GM13976 (cell line): ENCODE results near the gene PIGC.

Source experiments
- DNase-seq: peaks from one replicate; pipeline ENCODE4 v3.0.0; 2012; ENCODE audit warnings: low spot score
- CTCF ChIP-seq: IDR thresholded peaks from 2 replicates; pipeline ENCODE4 v1.5.1; 2012; ENCODE audit warnings: borderline replicate concordance, mild to moderate bottlenecking; ENCODE audit not compliant: insufficient read depth; ENCODE audit errors: extremely low read depth, missing control alignments, control extremely low read depth
- in situ Hi-C: fragments of 300-500 bp; cut with MboI; formaldehyde crosslinking; loops from one replicate; pipeline ENCODE4 v1.12.0; 2022; ENCODE audit warnings: low sequenced_read_pairs, mixed read lengths, inconsistent platforms; ENCODE audit not compliant: unreplicated experiment

The PIGC gene

GRCh38 chr1:172400722-172401105 is 43.2 kb downstream of the PIGC start:
- no peak for DNase-seq
- TF ChIP-seq CTCF: no peak
- in situ Hi-C loops: no loop called here

GRCh38 chr1:172399756-172400721 is 43.8 kb downstream of the PIGC start:
- DNase-seq: no peak
- in situ Hi-C loops: loop anchor here (10.0 kb wide), 2 partner anchors 55 to 305 kb away; no protein-coding TSS in a partner anchor
- no peak for TF ChIP-seq CTCF

- in situ Hi-C loops: loop anchor here (10.0 kb wide), 2 partner anchors 54 to 304 kb away; no protein-coding TSS in a partner anchor
- no peak for TF ChIP-seq CTCF
- no peak for DNase-seq
Observed at GRCh38 chr1:172398970-172399755, 44.7 kb downstream of the PIGC start.

- no peak for TF ChIP-seq CTCF
- in situ Hi-C loops: loop anchor here (10.0 kb wide), 2 partner anchors 53 to 303 kb away; no protein-coding TSS in a partner anchor
- DNase-seq: no peak
Observed at GRCh38 chr1:172398193-172398592, 45.7 kb downstream of the PIGC start.

- in situ Hi-C loops: loop anchor here (10.0 kb wide), 2 partner anchors 53 to 303 kb away; no protein-coding TSS in a partner anchor
- no peak for TF ChIP-seq CTCF
- no peak for DNase-seq
Observed at GRCh38 chr1:172397633-172398032, 46.2 kb downstream of the PIGC start.

GRCh38 chr1:172397221-172397620 is 46.6 kb downstream of the PIGC start:
- in situ Hi-C loops: loop anchor here (10.0 kb wide), 2 partner anchors 52 to 302 kb away; no protein-coding TSS in a partner anchor
- TF ChIP-seq CTCF: no peak
- peak; percentile 15 for DNase-seq
